ENCODE results near the gene CD70.
A peak's percentile ranks its signal among the peaks of the same experiment; 100 is the strongest.
"Not testable (repeated sequence)": the region's sequence is repeated elsewhere in the genome, so short reads cannot be mapped to it uniquely, and the experiment has no call there.

CD70 gene

DNA sequence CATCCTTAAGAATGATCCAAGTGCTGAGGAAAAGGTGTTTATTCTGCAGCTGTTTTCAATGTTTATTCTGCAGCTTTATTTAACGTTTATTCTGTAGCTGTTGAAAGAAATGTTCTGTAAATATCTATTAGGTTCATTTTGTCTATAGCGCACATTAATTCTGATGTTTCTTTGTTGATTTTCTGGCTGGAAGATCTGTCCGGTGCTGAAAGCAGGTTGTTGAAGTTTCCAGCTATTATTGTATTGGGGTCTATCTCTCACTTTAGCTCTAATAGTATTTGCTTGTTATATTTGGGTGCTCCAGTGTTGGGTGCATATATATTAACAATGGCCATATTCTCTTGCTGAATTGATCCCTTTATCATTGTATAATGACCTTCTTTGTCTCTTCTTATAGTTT, 20.2 kb downstream of the CD70 start:
- DNase-seq (ENCODE audit: low spot score) = no peak

DNA sequence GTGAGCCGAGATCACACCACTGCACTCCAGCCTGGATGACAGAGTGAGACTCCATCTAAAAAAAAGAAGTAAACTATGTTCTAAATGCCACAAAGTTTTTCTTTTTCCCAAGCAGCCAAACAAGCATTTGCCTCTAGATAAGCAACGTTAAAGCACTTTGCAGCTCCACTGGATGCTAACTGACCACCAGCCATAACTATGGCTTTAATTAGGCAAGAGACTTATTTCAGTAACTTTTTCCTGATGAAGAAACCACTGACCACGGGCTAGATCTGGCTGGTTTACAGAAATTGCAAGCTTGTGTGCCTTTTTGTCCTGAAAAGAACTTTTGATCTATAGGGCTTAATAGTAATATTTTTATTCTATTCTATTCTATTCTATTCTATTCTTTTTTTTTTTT, 22.1 kb downstream of the CD70 start:
- DNase-seq (ENCODE audit: low spot score) = no peak

DNA sequence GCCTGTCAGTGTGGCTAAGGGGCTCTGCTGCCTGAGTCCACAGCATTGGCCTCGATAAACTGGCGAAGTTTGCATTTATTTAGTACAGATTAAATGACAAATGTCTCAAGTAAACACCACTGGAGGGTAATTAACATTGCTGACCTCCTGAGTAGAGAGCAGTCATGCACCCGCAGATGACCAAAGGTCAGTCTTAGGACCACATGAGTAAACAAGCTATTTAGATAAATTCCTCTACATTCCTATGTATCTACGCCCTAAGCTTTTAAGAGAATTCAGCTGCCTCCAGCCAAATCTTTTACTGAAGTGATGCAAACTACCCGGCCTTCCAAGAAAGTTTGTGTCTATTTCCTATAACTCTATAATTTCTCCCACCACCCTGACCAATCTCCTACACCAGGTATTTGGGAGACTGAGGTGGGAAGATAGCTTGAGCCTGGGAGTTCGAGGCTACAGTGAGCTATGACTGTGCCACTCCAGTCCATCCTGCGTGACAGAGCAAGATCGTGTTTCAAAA, 22.9 kb downstream of the CD70 start:
- no peak for DNase-seq (ENCODE audit: low spot score)

DNA sequence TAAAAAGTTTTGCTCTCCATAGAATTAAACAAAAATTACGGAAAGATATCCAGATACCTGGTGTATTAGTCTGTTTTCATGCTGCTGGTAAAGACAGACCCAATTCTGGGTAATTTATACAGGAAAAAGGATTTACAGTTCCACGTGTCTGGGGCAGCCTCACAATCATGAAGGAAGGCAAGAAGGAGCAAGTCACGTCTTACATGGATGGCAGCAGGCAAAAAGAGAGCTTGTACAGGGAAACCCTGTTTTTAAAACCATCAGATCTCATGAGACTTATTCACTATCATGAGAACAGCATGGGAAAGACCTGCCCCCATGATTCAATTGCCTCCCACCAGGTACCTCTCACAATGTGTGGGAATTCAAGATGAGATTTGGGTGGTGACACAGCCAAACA, 24.2 kb downstream of the CD70 start:
- not testable (repeated sequence) for DNase-seq (ENCODE audit: low spot score)

DNA sequence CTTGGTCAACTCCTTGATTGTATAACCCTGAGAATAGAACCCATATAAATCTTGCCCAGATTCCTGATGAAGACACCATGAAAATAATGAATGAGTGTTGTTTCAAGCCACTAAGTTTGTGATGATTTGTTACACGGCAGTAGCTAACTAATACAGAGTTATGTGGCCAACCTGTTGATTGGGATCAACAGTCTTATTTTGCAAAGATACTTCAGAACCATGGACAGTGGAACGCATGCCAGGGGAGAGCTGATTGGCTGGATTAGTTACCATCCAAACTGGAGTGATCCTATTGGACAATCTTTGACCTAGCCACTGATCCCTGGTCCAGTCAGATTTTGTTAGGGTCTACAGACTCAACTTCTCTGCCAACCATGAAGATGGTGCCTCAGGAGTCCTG, 26.6 kb downstream of the CD70 start:
- no peak for DNase-seq (ENCODE audit: low spot score)

DNA sequence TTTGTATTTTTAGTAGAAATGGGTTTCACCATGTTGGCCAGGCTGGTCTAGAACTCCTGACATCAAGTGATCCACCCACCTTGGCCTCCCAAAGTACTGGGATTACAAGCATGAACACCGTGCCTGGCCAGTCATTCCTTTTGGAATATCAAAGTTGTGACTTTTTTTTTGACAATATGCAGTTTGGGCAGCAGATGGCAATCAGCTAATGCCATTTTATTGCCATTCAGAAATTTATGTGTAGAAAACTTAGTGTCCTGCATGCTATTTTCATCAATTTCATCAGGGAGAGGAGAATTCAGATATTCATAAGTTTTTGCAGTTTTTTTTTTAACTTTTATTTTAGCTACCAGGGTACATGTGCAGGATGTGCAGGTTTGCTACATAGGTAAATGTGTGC, 28.5 kb downstream of the CD70 start:
- not testable (repeated sequence) for DNase-seq (ENCODE audit: low spot score)

DNA sequence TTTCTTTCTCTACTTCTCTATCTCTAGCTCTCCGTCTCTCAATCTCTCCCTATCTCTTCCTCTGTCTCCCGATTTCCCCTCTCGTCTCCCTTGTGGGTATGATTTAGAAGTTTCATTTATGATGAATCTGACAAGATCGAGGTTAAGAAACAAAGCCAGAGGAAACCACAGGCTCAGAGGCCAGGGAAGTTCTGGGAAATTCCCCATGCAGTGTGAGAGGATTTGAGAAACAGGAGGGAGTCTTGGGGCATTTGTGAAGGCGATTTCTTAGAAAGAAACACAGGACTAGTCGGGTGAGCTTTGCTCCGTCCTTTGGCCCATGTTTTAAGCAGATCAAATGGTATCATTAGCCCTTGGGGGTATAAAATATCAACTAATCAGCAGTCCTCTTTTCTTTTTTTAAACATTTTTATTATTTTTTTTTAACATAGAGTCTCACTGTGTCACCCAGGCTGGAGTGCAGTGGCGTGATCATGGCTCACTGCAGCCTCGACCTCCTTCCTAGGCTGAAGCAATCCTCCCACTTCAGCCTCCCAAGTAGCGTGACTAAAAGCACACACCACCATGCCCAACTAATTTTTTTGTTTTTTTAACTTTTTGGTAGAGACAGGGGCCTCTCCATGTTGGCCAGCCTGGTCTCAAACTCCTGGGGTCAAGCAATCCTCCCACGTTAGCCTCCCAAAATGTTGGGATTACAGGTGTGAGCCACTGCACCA, 34.3 kb downstream of the CD70 start:
- no peak for DNase-seq (ENCODE audit: low spot score)

DNA sequence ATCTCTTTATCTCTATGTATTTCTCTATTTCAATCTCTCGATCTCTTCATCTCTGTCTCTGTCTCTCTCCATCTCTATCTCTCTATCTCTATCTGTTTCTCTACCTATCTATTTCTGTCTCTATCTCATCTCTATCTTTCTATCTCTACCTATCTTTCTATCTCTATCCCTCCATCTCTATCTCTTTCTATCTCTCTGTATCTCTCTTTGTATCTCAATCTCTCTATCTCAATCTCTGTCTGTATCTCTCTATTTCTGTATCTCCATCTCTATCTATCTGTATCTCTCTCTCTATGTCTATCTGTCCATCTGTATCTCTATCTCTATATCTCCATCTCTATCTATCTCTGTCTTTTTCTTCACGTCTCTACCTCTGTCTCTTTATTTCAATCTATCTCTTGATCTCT, 34.9 kb downstream of the CD70 start:
- DNase-seq (ENCODE audit: low spot score) = no peak

DNA sequence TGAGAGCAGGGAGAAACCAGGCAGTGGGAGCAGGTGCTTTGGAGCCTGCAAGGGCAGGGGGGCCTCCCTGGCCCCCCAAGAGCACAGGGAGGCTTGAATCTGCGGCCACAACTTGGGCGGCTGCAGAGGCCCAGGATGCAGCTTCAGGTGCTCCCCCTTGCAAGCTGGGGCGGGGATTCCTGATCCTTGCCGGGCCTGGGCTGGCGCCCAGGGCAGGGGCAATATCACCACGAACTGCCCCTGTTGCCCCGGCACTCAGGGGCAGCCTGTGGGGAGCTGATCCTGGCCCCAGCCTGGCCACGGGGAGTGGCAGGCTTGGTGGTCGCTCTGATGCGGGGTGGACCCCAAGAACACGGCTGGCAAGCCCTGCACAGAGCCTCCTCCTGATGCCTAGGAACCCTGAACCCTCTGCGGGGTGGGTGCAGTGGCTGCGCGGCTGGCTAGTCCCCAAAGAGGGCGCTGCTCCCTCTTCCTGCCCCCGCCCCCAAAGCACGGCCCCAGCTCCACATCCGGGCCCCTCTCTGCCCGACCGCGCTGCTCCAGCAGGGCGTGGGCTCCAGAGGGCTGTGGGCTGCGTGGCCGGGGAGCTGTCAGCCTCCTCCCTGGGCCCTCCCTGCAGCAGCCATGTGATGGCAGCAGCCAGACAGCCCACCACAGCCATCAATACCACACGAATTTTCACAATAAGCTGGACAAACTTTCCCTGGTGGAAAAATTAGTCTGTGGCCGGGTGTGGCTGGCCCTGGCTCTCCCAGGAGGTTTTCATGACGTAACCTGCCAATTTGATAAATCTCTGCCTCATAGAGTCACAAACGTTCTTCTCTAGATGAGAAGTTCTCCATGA, 39.1 kb downstream of the CD70 start:
- peak; percentile 40 for DNase-seq (ENCODE audit: low spot score)

DNA sequence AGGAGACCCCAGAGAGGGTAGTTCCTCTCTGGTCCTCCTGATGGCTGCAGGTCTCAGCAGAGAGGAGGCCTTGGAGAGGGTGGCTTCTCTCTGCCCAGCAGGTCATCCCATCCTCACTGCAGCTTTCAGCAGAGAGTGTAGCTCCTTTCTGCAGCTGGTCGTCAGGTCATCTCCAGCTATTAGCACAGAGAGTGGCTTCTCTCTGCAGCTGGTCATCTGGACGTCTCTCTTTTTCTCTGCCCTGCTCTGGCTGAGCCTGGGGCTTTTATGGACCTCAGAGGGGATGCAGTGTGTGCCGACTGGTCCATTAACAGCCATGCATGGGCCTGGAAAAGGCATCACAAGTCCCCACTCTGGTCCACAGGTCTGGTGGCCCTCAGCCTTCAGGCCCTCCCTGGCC, 39.9 kb downstream of the CD70 start:
- DNase-seq (ENCODE audit: low spot score) = no peak

DNA sequence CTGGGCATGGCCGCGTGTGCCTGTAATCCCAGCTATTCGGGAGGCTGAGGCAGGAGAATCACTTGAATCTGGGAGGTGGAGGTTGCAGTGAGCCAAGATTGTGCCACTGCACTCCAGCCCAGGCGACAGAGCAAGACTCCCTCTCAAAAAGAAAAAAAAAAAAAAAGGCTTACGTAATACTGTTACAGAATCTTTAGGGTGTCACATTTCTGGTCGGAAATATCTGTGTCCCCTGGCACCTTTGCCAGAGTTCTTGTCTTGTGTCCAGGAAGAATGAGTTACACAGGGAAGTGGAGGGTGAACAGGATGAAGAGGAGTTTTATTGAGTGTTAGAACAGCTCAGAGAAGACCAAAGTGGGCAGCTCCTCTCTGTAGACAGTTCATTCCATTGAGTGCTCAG, 40.3 kb downstream of the CD70 start:
- not testable (repeated sequence) for DNase-seq (ENCODE audit: low spot score)

DNA sequence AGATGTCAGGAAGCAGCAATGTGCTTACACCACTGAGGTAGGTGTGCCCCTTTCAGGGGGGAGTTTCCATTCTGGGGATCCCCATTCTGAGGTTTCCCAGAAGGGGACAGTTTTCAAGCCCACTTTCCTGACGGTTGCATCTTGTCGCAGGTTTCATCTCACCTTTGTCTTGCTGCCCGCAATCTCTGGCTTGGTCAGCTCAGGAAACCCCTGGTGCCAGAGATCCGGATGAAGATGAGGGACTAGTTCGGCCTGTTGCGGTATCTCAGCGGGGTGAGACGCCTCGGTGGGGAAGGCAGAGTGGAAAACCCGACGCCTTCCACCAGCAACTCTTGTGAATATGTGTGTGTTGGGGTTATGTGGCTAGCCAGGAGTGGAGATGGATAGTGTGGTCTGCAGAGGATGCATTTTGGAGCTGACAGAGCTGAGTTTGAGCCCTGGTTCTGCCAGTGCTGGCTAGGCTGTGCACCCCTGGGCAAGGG, 47.0 kb downstream of the CD70 start:
- DNase-seq (ENCODE audit: low spot score) = no peak

DNA sequence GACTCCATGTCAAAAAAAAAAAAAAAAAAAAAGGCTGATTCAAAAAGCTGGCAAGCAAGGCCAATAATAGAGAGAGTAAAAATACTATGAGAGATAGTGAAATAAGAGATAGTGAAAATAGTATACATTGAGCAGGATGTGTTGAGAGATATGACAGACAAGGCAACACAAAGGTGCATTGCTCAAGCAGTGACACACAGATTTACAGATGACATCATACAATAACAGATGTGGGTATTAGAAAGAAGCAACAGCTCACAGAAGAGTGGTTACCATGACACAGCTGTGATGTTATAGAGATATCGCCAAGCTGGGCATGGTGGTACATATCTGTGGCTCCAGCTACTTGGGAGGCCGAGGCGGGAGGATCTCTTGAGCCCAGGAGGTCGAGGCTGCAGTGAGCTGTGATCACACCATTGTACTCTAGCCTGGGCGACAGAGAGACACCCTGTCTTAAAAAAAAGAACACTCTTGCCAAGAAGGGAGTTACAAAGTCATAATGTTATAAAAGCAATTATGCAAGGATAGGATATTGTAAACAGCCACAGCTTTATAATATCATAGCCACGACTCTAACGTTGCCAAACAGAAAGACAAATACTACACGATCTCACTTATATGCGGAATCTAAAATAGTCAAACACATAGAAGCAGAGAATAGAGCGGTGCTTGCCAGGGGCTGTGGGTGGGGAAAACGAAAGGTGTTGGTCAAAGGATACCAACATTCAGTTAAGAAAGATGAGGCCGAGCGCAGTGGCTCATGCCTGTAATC, 49.8 kb downstream of the CD70 start:
- no peak for DNase-seq (ENCODE audit: low spot score)

DNA sequence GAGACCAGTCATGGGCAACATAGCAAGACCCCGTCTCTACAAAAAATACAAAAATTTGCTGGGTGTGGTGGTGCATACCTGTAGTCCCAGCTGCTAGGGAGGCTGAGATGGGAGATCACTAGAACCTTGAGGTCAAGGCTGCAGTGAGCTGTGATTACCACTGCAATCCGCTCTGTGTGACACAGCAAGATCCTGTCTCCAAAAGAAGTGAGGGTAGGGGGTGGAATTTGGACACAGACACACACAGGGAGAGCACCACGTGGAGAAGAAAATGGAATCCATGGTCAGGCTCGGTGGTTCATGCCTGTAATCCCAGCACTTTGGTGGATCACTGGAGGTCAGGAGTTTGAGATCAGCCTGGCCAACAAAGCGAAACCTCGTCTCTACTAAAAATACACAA, 51.4 kb downstream of the CD70 start:
- no peak for DNase-seq (ENCODE audit: low spot score)
